Endodermal cell (in vitro differentiated cells): ENCODE measurements around the gene CPB1. TPM values are rescaled to one million over a fixed set of nuclear protein-coding genes. Genes with fewer than 3 reads are reported as not detected.

Source experiments
- DNase-seq: peaks from one replicate; pipeline ENCODE4 v3.0.0-alpha.2; 2017
- H3K27ac ChIP-seq: 2 replicates; pipeline ENCODE4 v1.5.1; 2013; ENCODE audit warnings: mild to moderate bottlenecking, low read depth, low read length, moderate library complexity
- H3K27me3 ChIP-seq: 2 replicates; pipeline ENCODE4 v1.6.1; 2013; ENCODE audit warnings: mild to moderate bottlenecking, low read length, moderate library complexity; ENCODE audit not compliant: insufficient read depth, control insufficient read depth, poor library complexity, severe bottlenecking
- H3K36me3 ChIP-seq: 2 replicates; pipeline ENCODE4 v1.7.0; 2013; ENCODE audit warnings: mild to moderate bottlenecking, low read length, moderate library complexity; ENCODE audit not compliant: control insufficient read depth, insufficient read depth
- H3K4me1 ChIP-seq: one replicate; pipeline ENCODE4 v1.7.0; 2013; ENCODE audit warnings: low read length; ENCODE audit not compliant: control insufficient read depth, insufficient read depth
- H3K4me3 ChIP-seq: 2 replicates; pipeline ENCODE4 v1.5.1; 2013; ENCODE audit warnings: mild to moderate bottlenecking, low read length, moderate library complexity
- H3K9ac ChIP-seq: 2 replicates; pipeline ENCODE4 v1.6.1; 2013; ENCODE audit warnings: mild to moderate bottlenecking, low read length, moderate library complexity; ENCODE audit not compliant: poor library complexity, severe bottlenecking; ENCODE audit errors: extremely low read depth
- H3K9me3 ChIP-seq: 2 replicates; pipeline ENCODE4 v1.6.1; 2013; ENCODE audit warnings: mild to moderate bottlenecking, low read length, moderate library complexity; ENCODE audit not compliant: control insufficient read depth
- H3K27ac Mint-ChIP-seq: 2 replicates; pipeline ENCODE4 v1.8.0; 2020; ENCODE audit warnings: mixed read lengths
- H3K27me3 Mint-ChIP-seq: 2 replicates; pipeline ENCODE4 v1.8.0; 2021; ENCODE audit warnings: mild to moderate bottlenecking, mixed read lengths; ENCODE audit not compliant: insufficient read depth
- H3K36me3 Mint-ChIP-seq: 2 replicates; pipeline ENCODE4 v1.8.0; 2020; ENCODE audit warnings: low read depth, mixed read lengths
- H3K4me1 Mint-ChIP-seq: 2 replicates; pipeline ENCODE4 v1.8.0; 2020; ENCODE audit warnings: mixed read lengths
- H3K4me3 Mint-ChIP-seq: 2 replicates; pipeline ENCODE4 v1.8.0; 2020; ENCODE audit warnings: mild to moderate bottlenecking, moderate library complexity, mixed read lengths
- H3K9me3 Mint-ChIP-seq: 2 replicates; pipeline ENCODE4 v1.8.0; 2020; ENCODE audit warnings: mild to moderate bottlenecking, mixed read lengths
- CTCF ChIP-seq: fragments of 200-600 bp; sonication (generic); conservative IDR thresholded peaks from 2 replicates; pipeline ENCODE4 v1.5.0; 2021; ENCODE audit warnings: antibody characterized with exemption, mild to moderate bottlenecking
- WGBS, 2 experiments: methylation state at CpG; one replicate each; pipeline versions ENCODE4 v1.1.5 to v1.1.7; 2013; ENCODE audit warnings: missing lambda C conversion rate in 2 of 2, mixed read lengths in 1 of 2; ENCODE audit not compliant: insufficient coverage in 1 of 2, insufficient read length in 1 of 2; 5-methylcytosine and 5-hydroxymethylcytosine counted together
- total RNA-seq, 2 donors: library from RNA; stranded (reverse); fragmentation: NEBNext Ultra II Directional in 1 of 2; extraction: Animal tissue kit (Norgen Biotek cat#: 25700) in 1 of 2; gene quantifications; 2 replicates in 1 of 2; 3 replicates in 1 of 2; pipeline ENCODE4 v1.2.1, GENCODE V29; 2021

The CPB1 gene
- total RNA-seq, 2 donors from 2014 or later: 0.51 TPM; not detected in 1

GRCh38 chr3:148816981-148817525 lies 10.6 kb upstream of the CPB1 start:
- H3K9me3 ChIP-seq: peaks cover under 1% of the 10 kb centered on the region
- TF ChIP-seq CTCF: no peak
- H3K4me1 ChIP-seq: peaks cover 3% of the 10 kb centered on the region
- no peaks in the 10 kb centered on the region for H3K36me3 Mint-ChIP-seq
- no peaks in the 10 kb centered on the region for H3K27me3 Mint-ChIP-seq
- H3K9ac ChIP-seq: no peak overlapping the region
- no peak overlapping the region for H3K4me3 ChIP-seq
- DNase-seq: no peak
- WGBS, 2 experiments: 80 to 96% methylated on average over 1 to 3 of the region's 3 CpGs
- H3K4me3 Mint-ChIP-seq: no peak overlapping the region
- peaks cover 3% of the 10 kb centered on the region for H3K9me3 Mint-ChIP-seq
- no peak overlapping the region for H3K27ac Mint-ChIP-seq
- H3K4me1 Mint-ChIP-seq: peaks cover 7% of the 10 kb centered on the region
- H3K27ac ChIP-seq: no peak overlapping the region
- H3K36me3 ChIP-seq: no peaks in the 10 kb centered on the region
- H3K27me3 ChIP-seq: no peaks in the 10 kb centered on the region

- peaks cover 3% of the 10 kb centered on the region for H3K4me1 ChIP-seq
- Mint-ChIP-seq H3K36me3 (no peaks in the 10 kb centered on the region), H3K9me3 (peaks cover 6% of the 10 kb centered on the region), H3K27me3 (no peaks in the 10 kb centered on the region), H3K27ac (no peak overlapping the region), H3K4me3 (no peak overlapping the region), H3K4me1 (peaks cover 7% of the 10 kb centered on the region)
- no peak for TF ChIP-seq CTCF
- no peak overlapping the region for H3K4me3 ChIP-seq
- H3K9ac ChIP-seq: no peak overlapping the region
- WGBS, 2 experiments: 80 to 82% methylated on average over 6 to 7 of the region's 7 CpGs
- no peak for DNase-seq
- H3K27me3 ChIP-seq: no peaks in the 10 kb centered on the region
- H3K9me3 ChIP-seq: peaks cover 7% of the 10 kb centered on the region
- H3K36me3 ChIP-seq: no peaks in the 10 kb centered on the region
- no peak overlapping the region for H3K27ac ChIP-seq
Observed at GRCh38 chr3:148820361-148821245, 7.0 kb upstream of the CPB1 start.

GRCh38 chr3:148823026-148823425 lies 4.6 kb upstream of the CPB1 start:
- no peak overlapping the region for H3K4me3 ChIP-seq
- peaks cover 7% of the 10 kb centered on the region for H3K9me3 ChIP-seq
- Mint-ChIP-seq H3K4me3 (no peak overlapping the region), H3K9me3 (peaks cover 6% of the 10 kb centered on the region), H3K27ac (no peak overlapping the region), H3K4me1 (peaks cover 7% of the 10 kb centered on the region), H3K27me3 (no peaks in the 10 kb centered on the region), H3K36me3 (no peaks in the 10 kb centered on the region)
- no peaks in the 10 kb centered on the region for H3K36me3 ChIP-seq
- no peak overlapping the region for H3K9ac ChIP-seq
- DNase-seq: no peak
- no peak overlapping the region for H3K27ac ChIP-seq
- TF ChIP-seq CTCF: no peak
- H3K4me1 ChIP-seq: peaks cover 3% of the 10 kb centered on the region
- 100% methylated on average over 1 of the region's 1 CpG; no CpG with 5 or more reads in 1 of the 2 experiments for WGBS, 2 experiments
- H3K27me3 ChIP-seq: no peaks in the 10 kb centered on the region
